Omental fat pad (tissue), 4 donors: ENCODE results near the gene CYP19A1. TPM values are rescaled to one million over a fixed set of nuclear protein-coding genes. Genes with fewer than 3 reads are reported as not detected.

Experiments used
- ATAC-seq: fragments of 150-250 bp; one replicate; pipeline ENCODE4 v1.9.1; 2016; ENCODE audit warnings: mild to moderate bottlenecking, moderate library complexity; ENCODE audit not compliant: low FRiP score
- DNase-seq: peaks from one replicate; pipeline ENCODE4 v3.0.0-alpha.2; 2019; ENCODE audit warnings: low spot score
- CTCF ChIP-seq, 3 donors: fragments of 450-650 bp; IDR thresholded peaks; one replicate each; pipeline ENCODE4 v1.5.1; 2016 to 2017; ENCODE audit warnings: antibody characterized with exemption in 3 of 3, mild to moderate bottlenecking in 3 of 3, moderate library complexity in 2 of 3
- total RNA-seq, 4 donors: library from RNA; depleted of rRNA; stranded (reverse); fragments of >200 nt; gene quantifications; one replicate each; pipeline ENCODE4 v1.1.0, GENCODE V29; 2016

The CYP19A1 gene
- total RNA-seq, 4 donors from 2014 or later = 1.5 to 16.2 (median 6.8) TPM; not detected in 1

- DNase-seq = no peak
- TF ChIP-seq CTCF (IDR thresholded peaks at IDR 0.05) = no peak
- no peak for ATAC-seq
These were observed 57.6 kb downstream of the CYP19A1 start for GRCh38 chr15:51280838-51281237.

DNA sequence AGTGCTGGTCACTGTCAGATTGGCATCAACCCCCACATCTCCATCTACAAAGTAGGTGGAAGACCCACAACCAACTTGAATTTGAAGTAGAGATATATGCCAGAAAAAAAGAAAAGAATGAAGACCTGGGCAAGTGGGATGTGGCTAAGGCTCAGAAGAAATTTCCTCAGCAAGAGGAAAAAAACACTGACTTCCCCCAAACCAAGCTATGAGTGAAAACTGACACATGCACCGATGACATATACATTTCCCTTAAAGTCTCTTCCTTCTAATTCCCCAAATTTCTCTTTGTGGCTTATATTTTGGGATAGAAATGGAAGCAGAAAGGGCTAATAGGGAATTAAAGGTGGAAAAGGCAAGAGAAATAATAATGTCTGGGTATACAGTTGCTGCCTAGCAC, 59.0 kb downstream of the CYP19A1 start:
- no peak for TF ChIP-seq CTCF (IDR thresholded peaks at IDR 0.05)
- no peak for DNase-seq

DNA sequence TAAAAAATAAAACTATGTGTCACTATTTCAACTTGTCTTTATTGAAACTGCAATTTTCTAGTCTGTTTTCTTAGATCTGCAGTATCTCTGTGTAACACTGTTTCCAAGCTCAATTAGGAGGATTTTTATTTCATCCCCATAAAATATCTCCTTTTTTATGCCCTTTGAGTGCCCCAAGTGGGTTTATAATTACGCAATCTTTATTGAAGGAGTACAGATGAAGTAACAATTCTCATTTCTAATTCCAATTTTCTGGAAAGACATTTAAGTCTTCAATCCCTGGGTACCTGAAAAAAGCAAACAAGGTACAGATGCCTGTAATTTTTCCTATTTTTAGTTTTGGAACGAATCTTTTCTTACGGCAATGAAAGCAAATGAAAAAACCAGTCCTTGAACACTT, 61.3 kb downstream of the CYP19A1 start:
- no peak for DNase-seq
- ATAC-seq = no peak
- TF ChIP-seq CTCF (IDR thresholded peaks at IDR 0.05) = no peak

More for the DNA sequence above, 59.0 kb downstream of the CYP19A1 start:
- no peak for ATAC-seq

DNA sequence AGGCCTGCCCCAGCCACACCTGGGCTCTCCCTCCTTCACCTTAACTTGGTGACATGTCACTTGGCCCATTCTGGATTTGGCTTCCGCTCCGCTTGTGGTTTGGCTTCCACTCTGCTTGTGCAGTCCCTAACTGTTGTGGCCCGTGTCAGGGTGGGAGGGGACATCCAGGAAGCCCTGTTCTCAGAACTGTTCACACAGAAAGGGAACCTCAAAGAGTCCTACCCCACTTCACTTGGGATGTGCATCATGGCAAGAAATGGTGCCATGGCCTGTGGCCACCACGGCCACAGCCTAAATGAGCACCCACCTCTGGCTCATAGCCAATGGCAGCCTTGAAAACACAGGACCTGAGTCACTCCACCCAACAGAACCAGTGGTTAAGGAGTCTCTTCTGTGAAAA, 63.4 kb downstream of the CYP19A1 start:
- TF ChIP-seq CTCF (IDR thresholded peaks at IDR 0.05) = no peak
- DNase-seq (no peak), ATAC-seq (no peak)

DNA sequence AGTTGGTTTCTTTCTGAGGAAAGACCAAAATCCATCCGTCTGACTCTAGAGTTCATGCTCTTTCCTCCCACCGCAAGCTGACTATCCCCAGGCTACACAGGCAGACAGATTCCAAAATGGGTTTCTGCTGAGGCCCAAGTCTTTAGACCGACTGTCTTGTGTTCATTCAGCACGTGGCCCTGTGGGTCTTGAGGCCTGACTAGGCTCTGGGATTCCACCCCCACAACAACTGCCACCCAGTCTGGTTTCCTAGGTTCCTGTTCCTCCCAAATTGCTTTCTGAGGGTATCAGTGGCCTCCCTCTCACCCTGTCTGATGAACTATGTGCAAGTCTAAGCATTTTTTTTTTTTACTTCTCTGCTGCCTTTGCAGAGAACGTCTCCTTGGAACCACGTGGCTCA, 67.7 kb downstream of the CYP19A1 start:
- DNase-seq (no peak), ATAC-seq (no peak)
- no peak for TF ChIP-seq CTCF (IDR thresholded peaks at IDR 0.05)

DNA sequence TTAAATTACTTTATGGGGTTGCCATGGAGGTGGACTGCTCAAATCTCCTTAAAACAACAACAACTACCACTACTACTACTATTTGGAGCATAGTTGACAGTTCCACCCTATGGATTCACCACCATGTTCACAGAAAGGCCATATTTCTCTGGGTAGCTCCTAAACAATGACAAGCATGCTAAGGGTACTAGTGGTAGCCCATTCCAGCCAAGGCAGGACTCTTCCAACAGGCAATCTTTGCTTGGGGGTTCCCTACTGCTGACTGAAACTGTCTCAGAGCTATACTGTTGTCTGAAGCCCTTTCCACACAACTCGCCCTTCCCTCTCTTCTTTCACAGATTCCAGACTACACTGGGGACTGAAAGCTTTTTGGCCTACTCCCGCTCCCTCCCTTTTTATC, 68.9 kb downstream of the CYP19A1 start:
- TF ChIP-seq CTCF (IDR thresholded peaks at IDR 0.05) = no peak
- no peak for ATAC-seq
- no peak for DNase-seq

DNA sequence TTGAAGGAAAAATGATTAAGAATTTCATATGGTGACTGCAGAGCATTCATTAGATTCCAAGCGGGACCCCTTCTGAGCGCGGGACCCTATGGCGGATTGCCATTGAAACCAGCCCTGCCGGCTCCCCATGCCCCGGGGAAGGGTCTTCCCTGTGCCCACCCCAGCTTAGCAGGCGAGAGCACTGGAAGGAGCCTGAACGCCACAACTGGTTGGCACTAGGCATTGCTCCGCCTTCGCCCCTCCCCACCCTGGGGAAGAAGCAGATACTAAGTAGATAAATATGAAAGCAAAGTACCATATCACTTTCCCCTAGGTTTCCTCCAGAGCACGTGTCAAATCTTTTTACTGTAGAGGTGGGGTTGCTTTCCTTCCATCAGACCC, 70.7 kb downstream of the CYP19A1 start:
- DNase-seq (no peak), ATAC-seq (no peak)

More for the DNA sequence above, 70.7 kb downstream of the CYP19A1 start:
- TF ChIP-seq CTCF (IDR thresholded peaks at IDR 0.05) = no peak
